Gastrocnemius medialis (tissue), 4 donors: ENCODE results near the gene MPRIP. TPM values are rescaled to one million over a fixed set of nuclear protein-coding genes. Genes with fewer than 3 reads are reported as not detected.

Source experiments
- ATAC-seq, 2 donors: fragments of 150-250 bp; one replicate each; pipeline ENCODE4 v1.9.1; 2016
- DNase-seq, 2 donors: peaks; one replicate each; pipeline ENCODE4 v3.0.0-alpha.2; 2019
- H3K27ac ChIP-seq, 4 donors: fragments of 200-600 bp; sonication (generic); 1 replicate in 1 of 4; 2 replicates in 3 of 4; pipeline ENCODE4 v1.5.1; 2016 to 2018; ENCODE audit warnings: mild to moderate bottlenecking in 2 of 4, moderate library complexity in 1 of 4
- H3K27me3 ChIP-seq, 3 donors: fragments of 200-600 bp; sonication (generic) in 2 of 3; 1 replicate in 1 of 3; 2 replicates in 2 of 3; pipeline versions ENCODE4 v1.5.1 to v1.6.0; 2016 to 2019; ENCODE audit warnings: mild to moderate bottlenecking in 1 of 3, moderate library complexity in 1 of 3
- H3K36me3 ChIP-seq, 2 donors: fragments of 200-600 bp; sonication (generic) in 1 of 2; one replicate each; pipeline ENCODE4 v1.5.1; 2017 to 2018
- H3K4me1 ChIP-seq, 2 donors: fragments of 200-600 bp; sonication (generic) in 1 of 2; one replicate each; pipeline ENCODE4 v1.5.1; 2016 to 2017; ENCODE audit warnings: mild to moderate bottlenecking in 2 of 2
- H3K4me3 ChIP-seq, 4 donors: fragments of 200-600 bp; sonication (generic) in 3 of 4; 1 replicate in 1 of 4; 2 replicates in 3 of 4; pipeline ENCODE4 v1.5.1; 2016 to 2019; ENCODE audit warnings: mild to moderate bottlenecking in 2 of 4
- H3K9me3 ChIP-seq, 3 donors: fragments of 200-600 bp; sonication (generic) in 2 of 3; 1 replicate in 1 of 3; 2 replicates in 2 of 3; pipeline ENCODE4 v1.5.1; 2016 to 2019
- CTCF ChIP-seq, 5 experiments: fragments of 450-650 bp in 3 of 5; fragments of 200-600 bp in 2 of 5; sonication (generic) in 2 of 5; IDR thresholded peaks in 4 of 5; conservative IDR thresholded peaks in 1 of 5; 1 replicate in 4 of 5; 2 replicates in 1 of 5; pipeline ENCODE4 v1.5.1; 2016 to 2019; ENCODE audit warnings: antibody characterized with exemption in 5 of 5, mild to moderate bottlenecking in 3 of 5, moderate library complexity in 3 of 5
- POLR2A ChIP-seq, 2 donors: fragments of 450-650 bp; IDR thresholded peaks; one replicate each; pipeline ENCODE4 v1.6.1; 2017; ENCODE audit warnings: antibody characterized with exemption in 2 of 2, mild to moderate bottlenecking in 2 of 2, moderate library complexity in 2 of 2
- in situ Hi-C, 4 donors: fragments of 200-750 bp; cut with MboI; loops; one replicate each; pipeline versions ENCODE4 v1.15.0 to v1.8.0; 2017; ENCODE audit warnings: low sequenced_read_pairs in 4 of 4
- intact Hi-C: fragments of 100-400 bp; cut with DNase I; formaldehyde crosslinking; loops from one replicate; pipeline ENCODE4 v1.15.1; 2023; ENCODE audit warnings: low total_unique reads
- total RNA-seq, 4 donors: library from RNA; depleted of rRNA; stranded (reverse); fragments of >200 nt; gene quantifications; one replicate each; pipeline versions ENCODE4 v1.1.0 to v1.2.3, GENCODE V29; 2016

The MPRIP gene
- total RNA-seq, 4 donors from 2014 or later: 71.1 to 127 (median 124) TPM

DNA sequence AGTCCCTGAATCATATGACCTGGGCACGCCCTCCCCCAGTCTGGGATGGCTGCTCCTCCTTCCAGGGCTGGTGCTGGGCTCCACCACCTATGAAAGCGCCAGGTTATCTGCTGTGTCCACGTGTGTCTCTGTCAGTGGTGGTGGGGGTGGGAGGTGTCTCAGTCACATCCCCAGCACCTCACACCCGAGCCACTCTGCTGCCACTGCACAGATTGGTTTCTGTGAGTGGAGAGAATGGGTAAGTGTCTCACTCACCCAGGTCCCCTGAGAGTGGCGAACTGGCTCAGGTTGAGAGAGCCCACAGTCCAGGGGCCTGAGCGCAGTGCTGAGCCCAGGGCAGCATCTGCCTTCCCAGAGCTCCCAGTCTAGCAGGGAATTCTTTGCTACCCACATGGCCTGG, 84.9 kb downstream of the MPRIP start:
- H3K36me3 ChIP-seq: peaks cover 0 to 15% of the 10 kb centered on the region in 2 donors
- H3K9me3 ChIP-seq: no peaks in the 10 kb centered on the region
- H3K4me1 ChIP-seq: peaks cover 52 to 60% of the 10 kb centered on the region in 2 donors
- intact Hi-C loops (loop anchor here (10.0 kb wide), 1 partner anchor 122 kb away; no protein-coding TSS in a partner anchor), in situ Hi-C loops (loop anchor here in 2 of 4 donors (25.0 kb wide), 2 partner anchors 90 to 115 kb away; partner anchors contain the start of gene MPRIP (in 1 of the 2))
- peak overlapping the region in 3 of 4 donors; percentile 35 to 44 (median 39) for H3K27ac ChIP-seq
- DNase-seq (no peak), ATAC-seq (no peak)
- no peak overlapping the region for H3K4me3 ChIP-seq
- H3K27me3 ChIP-seq: no peaks in the 10 kb centered on the region
- TF ChIP-seq CTCF (IDR thresholded peaks at IDR 0.05 in 4 of 5, conservative IDR thresholded peaks at IDR 0.05 in 1 of 5) (no peak), POLR2A (IDR thresholded peaks at IDR 0.05) (no peak)

DNA sequence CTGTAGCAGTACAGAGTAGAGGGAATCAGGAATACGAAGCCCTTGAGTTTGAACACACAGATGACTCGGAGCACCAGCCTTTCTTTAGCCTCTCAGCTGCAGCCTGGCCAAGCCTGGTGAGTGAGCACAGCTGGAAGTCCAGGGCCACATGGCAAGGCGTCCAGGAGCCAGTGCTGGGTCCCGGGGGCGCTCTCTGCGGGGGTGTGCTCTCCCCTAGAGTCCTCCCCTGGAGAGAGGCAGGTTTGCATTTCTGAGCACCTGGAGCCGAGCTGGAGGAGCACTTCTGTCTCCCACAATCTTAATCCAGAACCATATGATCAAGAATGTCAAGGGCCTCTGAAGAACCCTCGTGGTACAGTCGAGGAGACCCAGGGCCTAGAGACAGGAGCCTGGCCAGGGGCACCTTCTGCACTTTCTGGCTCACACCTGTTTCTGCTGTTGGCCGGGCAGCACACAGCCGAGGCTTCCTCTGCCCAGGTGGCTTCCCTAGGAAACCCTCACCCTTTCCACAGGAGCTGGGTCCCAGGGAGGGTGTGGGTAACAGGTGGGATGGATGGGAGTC, 85.6 kb downstream of the MPRIP start:
- no peak overlapping the region for H3K4me3 ChIP-seq
- in situ Hi-C loops: loop anchor here in 2 of 4 donors (25.0 kb wide), 2 partner anchors 91 to 116 kb away; partner anchors contain the start of gene MPRIP (in 1 of the 2)
- ATAC-seq (no peak), DNase-seq (no peak)
- H3K27ac ChIP-seq: peak overlapping the region in 1 of 4 donors; percentile 35
- H3K27me3 ChIP-seq: no peaks in the 10 kb centered on the region
- H3K4me1 ChIP-seq: peaks cover 52 to 54% of the 10 kb centered on the region in 2 donors
- H3K9me3 ChIP-seq: no peaks in the 10 kb centered on the region
- intact Hi-C loops: loop anchor here (10.0 kb wide), 1 partner anchor 123 kb away; no protein-coding TSS in a partner anchor
- no peak for TF ChIP-seq POLR2A (IDR thresholded peaks at IDR 0.05)
- TF ChIP-seq CTCF (IDR thresholded peaks at IDR 0.05 in 4 of 5, conservative IDR thresholded peaks at IDR 0.05 in 1 of 5): no peak
- H3K36me3 ChIP-seq: peaks cover 0 to 22% of the 10 kb centered on the region in 2 donors

DNA sequence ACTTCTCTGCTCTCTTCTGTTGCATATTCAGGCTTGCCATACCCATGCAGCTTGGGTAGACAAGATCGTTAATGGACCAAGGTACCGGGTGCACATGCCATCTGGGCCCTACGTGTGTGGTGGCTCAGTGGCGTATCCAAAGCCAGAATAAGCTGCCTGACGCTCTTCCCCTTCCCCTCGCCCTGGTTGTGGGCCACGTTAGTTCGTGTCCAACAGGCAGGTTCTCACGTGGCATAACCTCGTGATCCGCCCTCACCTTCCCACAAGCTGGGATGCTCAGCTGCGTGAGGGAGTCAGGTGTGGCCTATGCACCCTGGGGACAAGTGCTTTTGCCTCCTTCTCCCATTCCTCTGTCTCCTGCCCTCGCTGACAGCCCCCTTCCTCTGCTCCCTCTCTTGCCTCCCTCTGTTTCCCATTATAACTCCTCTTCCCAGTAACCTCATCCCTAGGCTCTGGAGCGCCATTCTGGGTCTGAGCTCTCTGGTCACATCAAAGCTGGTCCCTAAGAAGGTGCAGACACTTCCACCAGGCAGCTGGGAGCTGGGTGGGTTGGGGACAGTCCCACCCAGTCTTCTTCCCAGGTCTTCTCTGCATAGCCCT, 86.3 kb downstream of the MPRIP start:
- no peaks in the 10 kb centered on the region for H3K9me3 ChIP-seq
- TF ChIP-seq CTCF (IDR thresholded peaks at IDR 0.05 in 4 of 5, conservative IDR thresholded peaks at IDR 0.05 in 1 of 5): no peak
- TF ChIP-seq POLR2A (IDR thresholded peaks at IDR 0.05): no peak
- intact Hi-C loops: loop anchor here (10.0 kb wide), 1 partner anchor 124 kb away; no protein-coding TSS in a partner anchor
- DNase-seq (no peak), ATAC-seq (no peak)
- H3K4me3 ChIP-seq: no peak overlapping the region
- peaks cover 0 to 27% of the 10 kb centered on the region in 2 donors for H3K36me3 ChIP-seq
- H3K4me1 ChIP-seq: peaks cover 49 to 52% of the 10 kb centered on the region in 2 donors
- H3K27ac ChIP-seq: peak overlapping the region; percentile 11 to 61 (median 50)
- H3K27me3 ChIP-seq: no peaks in the 10 kb centered on the region
- in situ Hi-C loops: loop anchor here in 2 of 4 donors (25.0 kb wide), 2 partner anchors 91 to 116 kb away; partner anchors contain the start of gene MPRIP (in 1 of the 2)

DNA sequence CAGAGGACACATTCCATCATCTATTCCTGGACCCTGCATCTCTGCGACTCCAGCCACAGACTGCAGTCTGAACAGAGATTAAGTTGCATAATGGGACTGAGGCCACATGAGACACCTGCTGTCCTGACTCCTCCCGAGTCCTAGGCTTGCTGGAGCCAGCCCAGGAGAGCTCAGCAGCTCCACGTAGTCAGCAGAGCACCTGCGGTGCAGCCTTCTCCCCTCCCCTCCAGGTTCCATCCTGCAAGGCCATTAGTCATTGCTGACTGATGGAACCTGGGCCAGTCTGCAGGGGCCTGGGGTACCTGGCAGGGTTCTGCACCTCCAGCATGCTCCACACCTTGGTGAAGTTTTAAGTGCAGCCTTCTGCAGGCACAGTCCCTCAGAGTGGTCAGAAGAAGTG, 87.2 kb downstream of the MPRIP start:
- peak; percentile 89 to 95 for ATAC-seq
- TF ChIP-seq POLR2A (IDR thresholded peaks at IDR 0.05) (no peak), CTCF (IDR thresholded peaks at IDR 0.05 in 4 of 5, conservative IDR thresholded peaks at IDR 0.05 in 1 of 5) (no peak)
- Histone ChIP-seq H3K9me3 (no peaks in the 10 kb centered on the region), H3K4me3 (no peak overlapping the region), H3K27me3 (no peaks in the 10 kb centered on the region), H3K27ac (peak overlapping the region in 3 of 4 donors; percentile 14 to 61 (median 52)), H3K4me1 (peaks cover 49 to 53% of the 10 kb centered on the region in 2 donors), H3K36me3 (peaks cover 0 to 36% of the 10 kb centered on the region in 2 donors)
- intact Hi-C loops: loop anchor here (10.0 kb wide), 1 partner anchor 125 kb away; no protein-coding TSS in a partner anchor
- peak; percentile 57 to 87 for DNase-seq
- in situ Hi-C loops: loop anchor here in 2 of 4 donors (25.0 kb wide), 2 partner anchors 92 to 117 kb away; partner anchors contain the start of gene MPRIP (in 1 of the 2)
